Endothelial cell (in vitro differentiated cells): Measurements from ENCODE around the gene CUEDC1. TPM values are rescaled to one million over a fixed set of nuclear protein-coding genes. Genes with fewer than 3 reads are reported as not detected.

Experiments used
- DNase-seq: peaks from one replicate; pipeline ENCODE4 v3.0.0; 2021; ENCODE audit warnings: low spot score
- H3K27ac Mint-ChIP-seq: one replicate; pipeline ENCODE4 v1.8.0; 2021; ENCODE audit warnings: mixed read lengths, inconsistent platforms; ENCODE audit not compliant: unreplicated experiment
- H3K27me3 Mint-ChIP-seq: one replicate; pipeline ENCODE4 v1.8.0; 2021; ENCODE audit warnings: mild to moderate bottlenecking, moderate library complexity, mixed read lengths, inconsistent platforms; ENCODE audit not compliant: unreplicated experiment
- H3K36me3 Mint-ChIP-seq: one replicate; pipeline ENCODE4 v1.8.0; 2021; ENCODE audit warnings: mild to moderate bottlenecking, low read depth, mixed read lengths, inconsistent platforms; ENCODE audit not compliant: unreplicated experiment
- H3K4me1 Mint-ChIP-seq: one replicate; pipeline ENCODE4 v1.8.0; 2021; ENCODE audit warnings: mild to moderate bottlenecking, mixed read lengths, inconsistent platforms; ENCODE audit not compliant: unreplicated experiment
- H3K4me3 Mint-ChIP-seq: one replicate; pipeline ENCODE4 v1.8.0; 2021; ENCODE audit warnings: mild to moderate bottlenecking, mixed read lengths, inconsistent platforms; ENCODE audit not compliant: unreplicated experiment
- H3K9me3 Mint-ChIP-seq: one replicate; pipeline ENCODE4 v1.8.0; 2021; ENCODE audit warnings: mixed read lengths, inconsistent platforms; ENCODE audit not compliant: unreplicated experiment
- total RNA-seq: library from RNA; stranded (reverse); fragmentation: NEBNext Ultra II Directional; extraction: Animal tissue kit (Norgen Biotek cat#: 25700); gene quantifications from one replicate; pipeline ENCODE4 v1.2.1, GENCODE V29; 2021; ENCODE audit not compliant: unreplicated experiment
- TF ChIP-seq, protein P1 (sequence below): fragments of 200-600 bp; sonication (generic); IDR thresholded peaks from one replicate; pipeline ENCODE4 v1.5.0; 2021; ENCODE audit warnings: antibody characterized with exemption; ENCODE audit not compliant: unreplicated experiment

CUEDC1 gene
- total RNA-seq, 1 donor from 2014 or later, result 13.3 TPM

- no peak for DNase-seq
- no peak overlapping the region for H3K27ac Mint-ChIP-seq
- peaks cover 19% of the 10 kb centered on the region for H3K27me3 Mint-ChIP-seq
- H3K4me1 Mint-ChIP-seq, result peaks cover 18% of the 10 kb centered on the region
- TF ChIP-seq, protein P1, sequence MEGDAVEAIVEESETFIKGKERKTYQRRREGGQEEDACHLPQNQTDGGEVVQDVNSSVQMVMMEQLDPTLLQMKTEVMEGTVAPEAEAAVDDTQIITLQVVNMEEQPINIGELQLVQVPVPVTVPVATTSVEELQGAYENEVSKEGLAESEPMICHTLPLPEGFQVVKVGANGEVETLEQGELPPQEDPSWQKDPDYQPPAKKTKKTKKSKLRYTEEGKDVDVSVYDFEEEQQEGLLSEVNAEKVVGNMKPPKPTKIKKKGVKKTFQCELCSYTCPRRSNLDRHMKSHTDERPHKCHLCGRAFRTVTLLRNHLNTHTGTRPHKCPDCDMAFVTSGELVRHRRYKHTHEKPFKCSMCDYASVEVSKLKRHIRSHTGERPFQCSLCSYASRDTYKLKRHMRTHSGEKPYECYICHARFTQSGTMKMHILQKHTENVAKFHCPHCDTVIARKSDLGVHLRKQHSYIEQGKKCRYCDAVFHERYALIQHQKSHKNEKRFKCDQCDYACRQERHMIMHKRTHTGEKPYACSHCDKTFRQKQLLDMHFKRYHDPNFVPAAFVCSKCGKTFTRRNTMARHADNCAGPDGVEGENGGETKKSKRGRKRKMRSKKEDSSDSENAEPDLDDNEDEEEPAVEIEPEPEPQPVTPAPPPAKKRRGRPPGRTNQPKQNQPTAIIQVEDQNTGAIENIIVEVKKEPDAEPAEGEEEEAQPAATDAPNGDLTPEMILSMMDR, result no peak
- H3K4me3 Mint-ChIP-seq, result no peak overlapping the region
- H3K36me3 Mint-ChIP-seq, result no peaks in the 10 kb centered on the region
- H3K9me3 Mint-ChIP-seq, result no peaks in the 10 kb centered on the region
Observed at GRCh38 chr17:57957886-57958285, 2.7 kb upstream of the CUEDC1 start.

GRCh38 chr17:57957120-57957850, 2.1 kb upstream of the CUEDC1 start:
- H3K9me3 Mint-ChIP-seq, result no peaks in the 10 kb centered on the region
- H3K4me3 Mint-ChIP-seq, result no peak overlapping the region
- no peak for DNase-seq
- H3K4me1 Mint-ChIP-seq, result peaks cover 22% of the 10 kb centered on the region
- peaks cover 19% of the 10 kb centered on the region for H3K27me3 Mint-ChIP-seq
- no peak overlapping the region for H3K27ac Mint-ChIP-seq
- TF ChIP-seq, protein P1, result no peak
- no peaks in the 10 kb centered on the region for H3K36me3 Mint-ChIP-seq

DNA sequence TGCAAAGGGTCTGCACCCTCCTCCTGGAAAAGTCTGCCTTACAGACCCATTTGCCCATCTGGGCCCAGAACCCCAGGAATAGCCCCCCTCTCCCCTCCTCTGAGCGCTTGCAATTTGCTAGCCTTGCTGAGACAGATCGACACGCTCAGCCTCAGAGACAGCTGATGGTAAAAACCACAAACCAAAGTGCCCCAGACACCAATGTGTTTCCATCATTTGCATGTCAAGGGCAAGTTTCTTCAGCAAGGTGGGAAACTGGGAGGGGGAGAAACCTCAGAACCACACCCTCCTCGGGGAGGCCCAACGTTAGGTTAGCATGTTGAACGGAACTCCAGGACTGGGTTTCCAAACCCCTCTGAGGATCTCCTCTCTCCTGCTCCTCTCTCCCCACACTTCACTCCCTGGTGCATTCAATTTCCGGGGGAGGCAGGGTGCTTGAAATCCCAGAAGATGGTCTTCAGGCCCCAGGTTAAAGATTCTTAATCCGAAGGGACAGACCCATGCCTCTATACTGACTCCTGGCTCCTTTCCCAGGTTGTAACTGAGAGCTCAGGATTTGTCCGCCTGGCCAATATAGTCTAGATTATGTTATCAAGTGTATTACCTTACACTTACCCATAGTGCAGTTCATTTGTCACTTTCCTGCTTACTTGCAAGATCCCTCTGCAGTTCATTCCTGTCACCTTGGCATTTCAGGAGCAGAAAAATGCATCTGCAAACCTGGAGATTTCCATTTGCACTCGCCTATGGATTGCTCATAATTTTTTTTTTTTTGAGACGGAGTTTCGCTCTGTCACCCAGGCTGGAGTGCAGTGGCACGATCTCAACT, 1.3 kb upstream of the CUEDC1 start:
- H3K27ac Mint-ChIP-seq, result no peak overlapping the region

DNA sequence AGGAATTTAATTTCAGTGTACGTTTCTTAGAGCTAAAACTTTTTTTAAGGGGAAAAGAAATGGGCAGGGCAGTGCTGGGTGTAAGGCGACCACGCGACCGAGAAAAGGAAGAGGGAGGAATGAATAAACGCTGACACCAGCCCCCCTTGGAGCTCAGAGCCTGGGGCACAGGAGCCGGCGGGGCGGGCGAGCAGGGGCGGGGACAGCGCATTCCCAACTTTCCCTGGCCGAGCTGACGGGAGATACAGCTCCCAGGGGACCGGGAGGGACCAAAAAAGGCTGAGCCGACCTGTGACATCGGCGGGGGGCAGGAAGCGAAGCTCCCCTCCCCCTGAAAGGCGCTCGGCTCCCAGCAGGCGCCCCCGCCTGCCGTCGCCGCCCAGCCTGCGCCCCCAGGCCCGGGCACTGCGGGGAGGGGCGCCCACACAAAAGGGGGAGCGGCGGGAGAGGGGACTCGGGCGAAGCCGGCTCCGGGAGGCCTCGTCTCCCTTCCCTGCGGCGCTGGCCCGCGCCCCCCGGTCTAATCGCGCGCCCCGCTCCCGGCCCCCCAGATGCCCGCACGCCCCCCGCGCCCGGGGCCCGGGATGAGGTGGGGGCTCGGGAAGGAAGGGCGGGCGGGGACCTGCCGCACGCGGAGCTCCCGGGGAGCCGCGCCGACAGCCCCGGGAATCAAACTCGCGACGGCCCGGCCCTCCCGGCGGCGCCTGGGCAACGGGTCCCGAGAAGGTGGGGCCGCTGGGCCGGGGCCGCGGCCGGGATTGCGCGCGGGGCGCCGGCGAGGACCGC, 622 bp downstream of the CUEDC1 start:
- no peaks in the 10 kb centered on the region for H3K9me3 Mint-ChIP-seq
- peaks cover 26% of the 10 kb centered on the region for H3K4me1 Mint-ChIP-seq
- no peaks in the 10 kb centered on the region for H3K36me3 Mint-ChIP-seq
- peak overlapping the region; percentile 68 for H3K27ac Mint-ChIP-seq
- peak overlapping the region; percentile 92 for H3K4me3 Mint-ChIP-seq
- peaks cover 19% of the 10 kb centered on the region for H3K27me3 Mint-ChIP-seq
- peak; percentile 42 for DNase-seq
- TF ChIP-seq, protein P1, result no peak

More for the DNA sequence above, 1.3 kb upstream of the CUEDC1 start:
- H3K9me3 Mint-ChIP-seq, result no peaks in the 10 kb centered on the region
- no peaks in the 10 kb centered on the region for H3K36me3 Mint-ChIP-seq
- H3K4me3 Mint-ChIP-seq, result peak overlapping the region; percentile 59
- TF ChIP-seq, protein P1, result no peak
- no peak for DNase-seq
- peaks cover 19% of the 10 kb centered on the region for H3K27me3 Mint-ChIP-seq
- H3K4me1 Mint-ChIP-seq, result peaks cover 22% of the 10 kb centered on the region
